Thyroid gland (tissue), 4 donors: Measurements from ENCODE around the gene IRF5. TPM values are rescaled to one million over a fixed set of nuclear protein-coding genes. Genes with fewer than 3 reads are reported as not detected.
A peak's percentile ranks its signal among the peaks of the same experiment; 100 is the strongest.
"Not testable (repeated sequence)": the region's sequence is repeated elsewhere in the genome, so short reads cannot be mapped to it uniquely, and the experiment has no call there.

ENCODE experiments used
- DNase-seq, 2 donors: peaks; one replicate each; pipeline ENCODE4 v3.0.0-alpha.2; 2019
- H3K27ac ChIP-seq, 3 donors: fragments of 200-600 bp; sonication (generic); 1 replicate in 2 of 3; 2 replicates in 1 of 3; pipeline ENCODE4 v1.5.1; 2016 to 2019; ENCODE audit warnings: mild to moderate bottlenecking in 1 of 3, moderate library complexity in 1 of 3
- H3K27me3 ChIP-seq: fragments of 200-600 bp; sonication (generic); one replicate; pipeline ENCODE4 v1.5.1; 2019
- H3K36me3 ChIP-seq, 2 donors: fragments of 200-600 bp; sonication (generic); one replicate each; pipeline ENCODE4 v1.5.1; 2016 to 2019
- H3K4me1 ChIP-seq, 2 donors: fragments of 200-600 bp; sonication (generic); one replicate each; pipeline ENCODE4 v1.5.1; 2017 to 2019
- H3K4me3 ChIP-seq, 3 donors: fragments of 200-600 bp; sonication (generic); replicated peaks in 1 of 3; 1 replicate in 2 of 3; 2 replicates in 1 of 3; pipeline ENCODE4 v1.5.1; 2016; ENCODE audit warnings: mild to moderate bottlenecking in 1 of 3
- H3K9me3 ChIP-seq: fragments of 200-600 bp; sonication (generic); one replicate; pipeline ENCODE4 v1.5.1; 2017
- CTCF ChIP-seq, 6 experiments: fragments of 200-600 bp in 3 of 6; fragments of 450-650 bp in 3 of 6; sonication (generic) in 3 of 6; IDR thresholded peaks; one replicate each; pipeline ENCODE4 v1.5.1; 2016 to 2019; ENCODE audit warnings: antibody characterized with exemption in 6 of 6, mild to moderate bottlenecking in 2 of 6, inconsistent platforms in 1 of 6, moderate library complexity in 1 of 6
- POLR2A ChIP-seq, 2 donors: fragments of 450-650 bp; IDR thresholded peaks; one replicate each; pipeline ENCODE4 v1.6.1; 2017; ENCODE audit warnings: antibody characterized with exemption in 2 of 2, mild to moderate bottlenecking in 2 of 2, moderate library complexity in 1 of 2
- WGBS, 2 donors: methylation state at CpG; one replicate each; pipeline ENCODE4 v1.1.5; 2017; 5-methylcytosine and 5-hydroxymethylcytosine counted together
- intact Hi-C: fragments of 100-400 bp; cut with DNase I; formaldehyde crosslinking; loops from one replicate; pipeline ENCODE4 v1.15.1; 2023
- total RNA-seq, 4 donors: library from RNA; depleted of rRNA; stranded (reverse); fragments of >200 nt; gene quantifications; one replicate each; pipeline ENCODE4 v1.2.3, GENCODE V29; 2016

The IRF5 gene
- total RNA-seq, 4 donors from 2014 or later = 3.7 to 6.0 (median 4.9) TPM

- peak in 1 of 2 donors; percentile 9 for DNase-seq
- intact Hi-C loops = no loop called here
- Histone ChIP-seq H3K36me3 (no peaks in the 10 kb centered on the region), H3K4me1 (peaks cover 11 to 26% of the 10 kb centered on the region in 2 donors), H3K4me3 (no peak overlapping the region), H3K9me3 (no peaks in the 10 kb centered on the region), H3K27me3 (peaks cover 19% of the 10 kb centered on the region), H3K27ac (no peak overlapping the region)
- TF ChIP-seq CTCF (IDR thresholded peaks at IDR 0.05) = no peak
- no peak for TF ChIP-seq POLR2A (IDR thresholded peaks at IDR 0.05)
- 69 to 79% methylated on average over 4 to 8 of the region's 8 CpGs for WGBS, 2 donors
Measured at GRCh38 chr7:128911423-128912031, 26.2 kb upstream of the IRF5 start.

GRCh38 chr7:128912281-128912680 lies 25.4 kb upstream of the IRF5 start:
- peaks cover 11 to 26% of the 10 kb centered on the region in 2 donors for H3K4me1 ChIP-seq
- no peak for DNase-seq
- no peaks in the 10 kb centered on the region for H3K9me3 ChIP-seq
- TF ChIP-seq POLR2A (IDR thresholded peaks at IDR 0.05) (no peak), CTCF (IDR thresholded peaks at IDR 0.05) (no peak)
- no peaks in the 10 kb centered on the region for H3K36me3 ChIP-seq
- WGBS, 2 donors = 73 to 90% methylated on average over 3 of the region's 3 CpGs
- peaks cover 19% of the 10 kb centered on the region for H3K27me3 ChIP-seq
- no peak overlapping the region for H3K27ac ChIP-seq
- no peak overlapping the region for H3K4me3 ChIP-seq
- intact Hi-C loops = no loop called here

GRCh38 chr7:128912709-128913495 lies 24.8 kb upstream of the IRF5 start:
- intact Hi-C loops, H3K36me3 ChIP-seq, DNase-seq, H3K9me3 ChIP-seq, H3K4me3 ChIP-seq, H3K27ac ChIP-seq: not testable (repeated sequence)
- 88% methylated on average over 5 of the region's 20 CpGs for WGBS, 2 donors
- Histone ChIP-seq H3K4me1 (peaks cover 11 to 26% of the 10 kb centered on the region in 2 donors), H3K27me3 (peaks cover 19% of the 10 kb centered on the region)

GRCh38 chr7:128913870-128914565 lies 23.7 kb upstream of the IRF5 start:
- intact Hi-C loops = no loop called here
- 94% methylated on average over 4 of the region's 10 CpGs for WGBS, 2 donors
- H3K27me3 ChIP-seq = peaks cover 19% of the 10 kb centered on the region
- DNase-seq = no peak
- H3K9me3 ChIP-seq = no peaks in the 10 kb centered on the region
- no peak overlapping the region for H3K27ac ChIP-seq
- H3K4me1 ChIP-seq = peaks cover 11 to 26% of the 10 kb centered on the region in 2 donors
- TF ChIP-seq POLR2A (IDR thresholded peaks at IDR 0.05) (no peak), CTCF (IDR thresholded peaks at IDR 0.05) (no peak)
- H3K36me3 ChIP-seq = no peaks in the 10 kb centered on the region
- H3K4me3 ChIP-seq = no peak overlapping the region

- no peak for DNase-seq
- Histone ChIP-seq H3K9me3 (no peaks in the 10 kb centered on the region), H3K4me3 (no peak overlapping the region), H3K4me1 (peaks cover 10 to 25% of the 10 kb centered on the region in 2 donors), H3K36me3 (no peaks in the 10 kb centered on the region), H3K27ac (no peak overlapping the region), H3K27me3 (peaks cover 19% of the 10 kb centered on the region)
- 57 to 70% methylated on average over 11 of the region's 11 CpGs for WGBS, 2 donors
- intact Hi-C loops = no loop called here
- TF ChIP-seq POLR2A (IDR thresholded peaks at IDR 0.05) = no peak
- no peak for TF ChIP-seq CTCF (IDR thresholded peaks at IDR 0.05)
Measured at GRCh38 chr7:128914566-128915151, 23.1 kb upstream of the IRF5 start.
